SK-N-MC (cell line): Measurements from ENCODE around the gene ANKRD45.
"Not testable (repeated sequence)": the region's sequence is repeated elsewhere in the genome, so short reads cannot be mapped to it uniquely, and the experiment has no call there.

Source experiments
- DNase-seq: peaks from one replicate; pipeline ENCODE4 v3.0.0-alpha.2; 2011; ENCODE audit warnings: low read depth, low spot score
- H3K27ac ChIP-seq: fragments of 200-600 bp; sonication (generic); 2 replicates; pipeline ENCODE4 v1.5.1; 2016; ENCODE audit warnings: mixed run types
- H3K36me3 ChIP-seq: fragments of 200-600 bp; sonication (generic); 2 replicates; pipeline ENCODE4 v1.6.1; 2017; ENCODE audit warnings: antibody characterized with exemption, low read length, mixed read lengths; ENCODE audit not compliant: insufficient read depth
- H3K4me3 ChIP-seq: fragments of 200-600 bp; sonication (generic); 2 replicates; pipeline ENCODE4 v1.5.1; 2016
- H3K9ac ChIP-seq: fragments of 200-600 bp; sonication (generic); 2 replicates; pipeline ENCODE4 v1.8.0; 2017; ENCODE audit warnings: mixed run types, mixed read lengths; ENCODE audit not compliant: insufficient read length
- H3K9me3 ChIP-seq: fragments of 200-600 bp; sonication (generic); 2 replicates; pipeline ENCODE4 v1.6.1; 2017; ENCODE audit warnings: low read depth, mild to moderate bottlenecking, antibody characterized with exemption, low read length, moderate library complexity, mixed read lengths
- EZH2 ChIP-seq: fragments of 200-600 bp; sonication (generic); IDR thresholded peaks from one replicate; pipeline ENCODE4 v1.6.1; 2017; ENCODE audit warnings: antibody characterized with exemption
- FOXP2 ChIP-seq: optimal IDR thresholded peaks from 2 replicates; pipeline ENCODE3; 2011; ENCODE audit warnings: mild to moderate bottlenecking, moderate library complexity; ENCODE audit not compliant: insufficient read depth; ENCODE audit errors: extremely low read length, control extremely low read depth
- POLR2AphosphoS5 ChIP-seq: IDR thresholded peaks from 2 replicates; pipeline ENCODE4 v1.6.1; 2012; ENCODE audit warnings: mild to moderate bottlenecking, low read depth, low read length, borderline replicate concordance

The ANKRD45 gene

GRCh38 chr1:173661271-173661670 lies 8.4 kb downstream of the ANKRD45 start:
- Histone ChIP-seq H3K9ac (no peak overlapping the region), H3K4me3 (no peak overlapping the region), H3K9me3 (no peaks in the 10 kb centered on the region), H3K27ac (no peak overlapping the region), H3K36me3 (no peaks in the 10 kb centered on the region)
- DNase-seq, result no peak
- TF ChIP-seq POLR2AphosphoS5 (no peak), FOXP2 (no peak), EZH2 (no peak)

GRCh38 chr1:173660306-173660705 lies 9.3 kb downstream of the ANKRD45 start:
- no peak for DNase-seq
- H3K27ac ChIP-seq, result no peak overlapping the region
- no peaks in the 10 kb centered on the region for H3K9me3 ChIP-seq
- H3K9ac ChIP-seq, result no peak overlapping the region
- TF ChIP-seq EZH2, result no peak
- TF ChIP-seq POLR2AphosphoS5, result no peak
- TF ChIP-seq FOXP2, result no peak
- no peak overlapping the region for H3K4me3 ChIP-seq
- H3K36me3 ChIP-seq, result no peaks in the 10 kb centered on the region

GRCh38 chr1:173648880-173649605 lies 20.6 kb downstream of the ANKRD45 start:
- Histone ChIP-seq H3K36me3 (no peaks in the 10 kb centered on the region), H3K9ac (no peak overlapping the region), H3K27ac (no peak overlapping the region), H3K4me3 (no peak overlapping the region), H3K9me3 (no peaks in the 10 kb centered on the region)
- TF ChIP-seq EZH2 (no peak), FOXP2 (no peak), POLR2AphosphoS5 (no peak)
- DNase-seq, result no peak

- H3K36me3 ChIP-seq, result no peaks in the 10 kb centered on the region
- H3K27ac ChIP-seq, result no peak overlapping the region
- H3K4me3 ChIP-seq, result no peak overlapping the region
- no peaks in the 10 kb centered on the region for H3K9me3 ChIP-seq
- TF ChIP-seq EZH2 (no peak), POLR2AphosphoS5 (no peak), FOXP2 (no peak)
- no peak for DNase-seq
- no peak overlapping the region for H3K9ac ChIP-seq
Measured at GRCh38 chr1:173646656-173647055, 23.0 kb downstream of the ANKRD45 start.

GRCh38 chr1:173642450-173643139 lies 27.1 kb downstream of the ANKRD45 start:
- not testable (repeated sequence) for DNase-seq, H3K27ac ChIP-seq, H3K4me3 ChIP-seq, H3K9me3 ChIP-seq, H3K36me3 ChIP-seq, H3K9ac ChIP-seq

GRCh38 chr1:173639102-173639501 lies 30.5 kb downstream of the ANKRD45 start:
- DNase-seq, result no peak
- Histone ChIP-seq H3K36me3 (no peaks in the 10 kb centered on the region), H3K27ac (no peak overlapping the region), H3K4me3 (no peak overlapping the region), H3K9me3 (no peaks in the 10 kb centered on the region), H3K9ac (no peak overlapping the region)
- TF ChIP-seq FOXP2 (no peak), POLR2AphosphoS5 (no peak), EZH2 (no peak)

- Histone ChIP-seq H3K9ac (no peak overlapping the region), H3K36me3 (no peaks in the 10 kb centered on the region), H3K9me3 (no peaks in the 10 kb centered on the region), H3K4me3 (no peak overlapping the region), H3K27ac (no peak overlapping the region)
- TF ChIP-seq EZH2 (no peak), FOXP2 (no peak), POLR2AphosphoS5 (no peak)
- DNase-seq, result no peak
Measured at GRCh38 chr1:173638043-173639021, 31.3 kb downstream of the ANKRD45 start.

GRCh38 chr1:173637236-173638042 lies 32.2 kb downstream of the ANKRD45 start:
- not testable (repeated sequence) for DNase-seq, H3K36me3 ChIP-seq, H3K9me3 ChIP-seq, H3K9ac ChIP-seq, H3K27ac ChIP-seq, H3K4me3 ChIP-seq
